ENCODE results near the gene CPTP.

CPTP gene

DNA sequence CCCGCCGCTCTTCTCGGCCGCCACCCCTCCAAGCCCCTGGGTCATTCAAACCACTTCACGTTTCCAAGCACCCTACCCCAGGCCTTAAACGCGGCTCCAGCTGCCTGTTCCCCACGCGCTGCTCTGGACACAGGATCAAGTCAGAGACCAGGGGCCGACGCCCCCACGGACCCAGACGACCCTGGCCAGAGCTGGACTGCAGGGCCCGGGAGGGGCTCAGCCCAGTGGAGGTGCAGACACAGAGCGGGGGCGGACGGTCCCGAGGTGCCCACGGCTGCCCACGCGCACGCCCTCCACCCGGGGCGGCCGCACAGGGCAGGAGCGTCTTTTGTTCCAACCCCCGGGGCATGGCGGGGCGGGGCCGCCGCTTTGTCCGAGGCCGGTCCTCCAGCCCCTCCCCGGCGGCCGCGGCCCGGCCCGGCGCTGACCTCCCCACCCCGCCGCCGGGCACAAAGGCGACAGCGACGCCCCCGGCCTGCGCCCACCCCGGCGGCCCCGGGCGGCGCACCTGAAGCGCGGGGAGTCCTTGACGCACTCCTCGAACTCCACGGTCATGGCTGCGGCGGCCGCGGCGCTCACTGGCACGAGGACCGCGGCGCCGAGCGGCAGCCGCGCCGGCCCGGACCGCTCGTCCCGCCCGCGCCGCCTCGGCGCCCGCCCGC is 17.2 kb upstream of the CPTP start:
- TF ChIP-seq, protein P1, sequence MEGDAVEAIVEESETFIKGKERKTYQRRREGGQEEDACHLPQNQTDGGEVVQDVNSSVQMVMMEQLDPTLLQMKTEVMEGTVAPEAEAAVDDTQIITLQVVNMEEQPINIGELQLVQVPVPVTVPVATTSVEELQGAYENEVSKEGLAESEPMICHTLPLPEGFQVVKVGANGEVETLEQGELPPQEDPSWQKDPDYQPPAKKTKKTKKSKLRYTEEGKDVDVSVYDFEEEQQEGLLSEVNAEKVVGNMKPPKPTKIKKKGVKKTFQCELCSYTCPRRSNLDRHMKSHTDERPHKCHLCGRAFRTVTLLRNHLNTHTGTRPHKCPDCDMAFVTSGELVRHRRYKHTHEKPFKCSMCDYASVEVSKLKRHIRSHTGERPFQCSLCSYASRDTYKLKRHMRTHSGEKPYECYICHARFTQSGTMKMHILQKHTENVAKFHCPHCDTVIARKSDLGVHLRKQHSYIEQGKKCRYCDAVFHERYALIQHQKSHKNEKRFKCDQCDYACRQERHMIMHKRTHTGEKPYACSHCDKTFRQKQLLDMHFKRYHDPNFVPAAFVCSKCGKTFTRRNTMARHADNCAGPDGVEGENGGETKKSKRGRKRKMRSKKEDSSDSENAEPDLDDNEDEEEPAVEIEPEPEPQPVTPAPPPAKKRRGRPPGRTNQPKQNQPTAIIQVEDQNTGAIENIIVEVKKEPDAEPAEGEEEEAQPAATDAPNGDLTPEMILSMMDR (conservative IDR thresholded peaks at IDR 0.05; ENCODE audit: low read depth, low read length) = no peak
- DNase-seq (ENCODE audit: low read depth) = no peak
- peak overlapping the region; percentile 71 for H3K4me3 ChIP-seq (ENCODE audit: low read depth, low read length)

DNA sequence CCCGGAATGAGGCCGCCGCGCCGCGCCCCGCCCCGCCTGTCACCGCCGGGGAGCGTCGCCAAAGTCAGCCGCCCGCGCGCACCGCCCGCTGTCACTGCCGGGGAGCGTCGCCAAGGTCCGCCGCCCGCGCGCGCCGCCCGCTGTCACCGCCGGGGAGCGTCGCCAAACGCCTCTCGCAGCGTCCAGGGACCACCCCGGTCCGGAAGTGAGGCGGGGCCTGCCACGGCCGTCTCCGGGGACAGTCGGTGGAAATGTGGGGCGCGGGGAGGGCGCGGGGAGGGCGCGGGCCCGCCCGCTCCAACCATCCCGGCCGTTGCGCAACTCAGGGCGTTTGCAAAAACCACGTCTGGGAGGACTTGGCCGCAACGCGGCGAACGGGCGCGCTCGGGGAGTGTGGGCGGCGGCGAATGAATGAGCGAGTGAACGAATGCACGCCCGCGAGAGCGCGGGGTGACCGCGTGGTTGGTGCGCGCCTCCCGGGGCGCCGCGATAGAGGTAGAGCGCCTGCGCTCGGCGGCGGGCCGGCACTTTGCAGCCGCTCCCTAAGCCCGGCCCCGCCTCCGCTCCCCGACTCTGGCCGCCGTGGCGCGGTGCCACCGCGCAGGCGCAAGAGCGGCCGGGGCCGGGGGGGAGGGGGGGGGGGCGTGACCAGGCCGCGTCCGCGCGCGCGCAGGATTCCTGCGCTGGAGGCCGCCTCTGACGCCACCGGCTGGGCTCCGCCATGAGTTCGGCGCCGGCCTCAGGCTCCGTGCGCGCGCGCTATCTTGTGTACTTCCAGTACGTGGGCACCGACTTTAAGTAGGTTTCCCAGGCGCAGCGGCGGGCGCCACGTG is 16.5 kb upstream of the CPTP start, which contains the start of the genes ACAP3 and PUSL1:
TSS of gene ACAP3 (minus strand) at position 8 of the 833 bp plus-strand sequence. CDS start 115 bp downstream, outside the sequence.
TSS of gene PUSL1 (plus strand) at position 675 of the 833 bp plus-strand sequence. CDS start at position 722, 47 bp downstream.
- peak within 1 kb of the TSS; percentile 84 for H3K4me3 ChIP-seq (ENCODE audit: low read depth, low read length)
- TF ChIP-seq, protein P1 (conservative IDR thresholded peaks at IDR 0.05; ENCODE audit: low read depth, low read length) = no peak
- DNase-seq (ENCODE audit: low read depth) = peak; percentile 95

DNA sequence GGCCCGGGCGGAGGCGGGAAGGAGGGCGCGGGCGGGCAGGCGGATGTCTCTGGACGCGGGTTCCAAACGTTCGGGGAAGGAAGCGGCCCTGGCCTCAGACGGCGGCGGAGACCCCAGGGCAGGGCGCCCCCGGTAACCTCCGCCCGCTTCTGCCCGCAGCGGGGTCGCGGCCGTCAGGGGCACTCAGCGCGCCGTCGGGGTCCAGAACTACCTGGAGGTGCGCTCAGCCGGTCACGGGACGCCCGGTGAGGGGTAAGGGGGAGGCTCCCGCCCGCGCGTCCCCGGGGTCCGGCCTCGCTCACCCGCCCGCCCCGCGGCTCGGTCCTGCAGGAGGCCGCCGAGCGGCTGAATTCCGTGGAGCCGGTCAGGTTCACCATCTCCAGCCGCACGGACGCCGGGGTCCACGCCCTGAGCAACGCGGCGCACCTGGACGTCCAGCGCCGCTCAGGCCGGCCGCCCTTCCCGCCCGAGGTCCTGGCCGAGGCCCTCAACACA is 15.8 kb upstream of the CPTP start:
- peak overlapping the region; percentile 84 for H3K4me3 ChIP-seq (ENCODE audit: low read depth, low read length)
- TF ChIP-seq, protein P1 (conservative IDR thresholded peaks at IDR 0.05; ENCODE audit: low read depth, low read length) = no peak
- no peak for DNase-seq (ENCODE audit: low read depth)

DNA sequence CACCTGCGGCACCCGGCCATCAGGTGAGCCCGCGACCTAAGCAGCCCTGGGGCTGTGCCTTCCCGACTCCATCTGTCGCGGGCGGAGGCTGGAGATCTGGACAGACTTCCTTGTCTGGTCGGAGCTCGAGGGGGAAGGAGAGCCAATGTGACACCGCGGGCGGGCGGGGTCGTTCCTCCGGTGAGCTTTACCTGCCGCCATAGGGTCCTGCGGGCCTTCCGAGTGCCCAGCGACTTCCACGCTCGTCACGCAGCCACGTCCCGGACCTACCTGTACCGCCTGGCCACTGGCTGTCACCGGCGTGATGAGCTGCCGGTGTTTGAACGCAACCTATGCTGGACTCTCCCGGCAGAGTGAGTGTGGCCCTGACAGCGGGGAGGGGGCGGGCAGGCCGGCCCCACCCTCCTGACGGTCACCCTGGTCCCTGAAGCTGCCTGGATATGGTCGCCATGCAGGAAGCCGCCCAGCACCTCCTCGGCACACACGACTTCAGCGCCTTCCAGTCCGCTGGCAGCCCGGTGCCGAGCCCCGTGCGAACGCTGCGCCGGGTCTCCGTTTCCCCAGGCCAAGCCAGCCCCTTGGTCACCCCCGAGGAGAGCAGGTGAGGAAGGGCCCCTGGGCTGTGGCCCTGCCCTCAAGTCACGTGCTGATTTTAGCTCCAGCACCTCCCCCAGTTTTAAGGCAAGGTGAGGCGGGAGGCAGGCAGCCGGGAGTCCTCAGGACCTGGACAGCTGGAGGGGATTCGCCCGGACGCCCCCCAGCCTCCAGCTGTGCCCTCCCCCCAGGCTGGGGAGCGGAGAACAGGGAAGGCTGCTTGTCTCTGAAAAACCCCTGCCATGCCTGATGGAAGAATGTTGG is 15.1 kb upstream of the CPTP start:
- DNase-seq (ENCODE audit: low read depth) = no peak
- peak overlapping the region; percentile 84 for H3K4me3 ChIP-seq (ENCODE audit: low read depth, low read length)
- TF ChIP-seq, protein P1 (conservative IDR thresholded peaks at IDR 0.05; ENCODE audit: low read depth, low read length) = no peak

DNA sequence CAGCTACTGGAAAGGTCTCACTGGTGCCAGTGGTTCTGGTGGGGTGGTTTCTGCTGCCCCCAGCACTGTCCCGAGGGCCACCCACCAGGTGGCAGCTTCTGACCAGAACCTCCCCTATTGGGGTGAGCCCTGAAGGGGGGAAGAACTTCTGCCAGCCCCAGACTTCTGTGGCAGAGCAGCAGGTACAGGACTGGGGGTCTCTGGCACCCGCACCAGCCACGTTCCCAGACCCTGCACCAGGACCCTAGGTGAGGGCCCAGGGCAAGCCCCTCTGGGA is 14.6 kb upstream of the CPTP start:
- H3K4me3 ChIP-seq (ENCODE audit: low read depth, low read length) = peak overlapping the region; percentile 84
- TF ChIP-seq, protein P1 (conservative IDR thresholded peaks at IDR 0.05; ENCODE audit: low read depth, low read length) = no peak
- DNase-seq (ENCODE audit: low read depth) = no peak

DNA sequence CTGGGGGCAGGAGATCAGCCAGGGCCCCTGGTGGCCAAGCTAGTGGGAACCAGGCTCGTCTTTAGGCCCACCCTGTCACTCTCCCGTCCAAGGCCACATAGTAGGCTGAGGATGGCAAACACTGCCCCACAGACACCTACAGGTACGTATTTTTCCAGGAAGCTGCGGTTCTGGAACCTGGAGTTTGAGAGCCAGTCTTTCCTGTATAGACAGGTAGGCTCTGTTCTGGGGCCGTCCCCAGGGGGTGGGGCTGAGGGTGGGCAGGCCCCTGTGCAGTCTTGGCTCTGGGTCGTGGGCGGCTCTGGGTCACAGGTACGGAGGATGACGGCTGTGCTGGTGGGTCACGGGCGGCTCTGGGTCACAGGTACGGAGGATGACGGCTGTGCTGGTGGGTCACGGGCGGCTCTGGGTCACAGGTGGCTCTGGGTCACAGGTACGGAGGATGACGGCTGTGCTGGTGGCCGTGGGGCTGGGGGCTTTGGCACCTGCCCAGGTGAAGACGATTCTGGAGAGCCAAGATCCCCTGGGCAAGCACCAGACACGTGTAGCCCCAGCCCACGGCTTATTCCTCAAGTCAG is 14.0 kb upstream of the CPTP start:
- TF ChIP-seq, protein P1 (conservative IDR thresholded peaks at IDR 0.05; ENCODE audit: low read depth, low read length) = no peak
- no peak overlapping the region for H3K4me3 ChIP-seq (ENCODE audit: low read depth, low read length)
- no peak for DNase-seq (ENCODE audit: low read depth)

All from choroid plexus epithelial cell (primary cell).